GM12801 (cell line): ENCODE data around the gene KIF13A.

ENCODE experiments used
- CTCF ChIP-seq: IDR thresholded peaks from one replicate; pipeline ENCODE4 v1.5.1; 2011; ENCODE audit warnings: control low read depth; ENCODE audit not compliant: insufficient read length; ENCODE audit errors: extremely low read depth

The KIF13A gene

GRCh38 chr6:17780061-17780460 lies 207.4 kb downstream of the KIF13A start:
- TF ChIP-seq CTCF: no peak

- TF ChIP-seq CTCF: no peak
Measured at GRCh38 chr6:17771609-17772008, 215.8 kb downstream of the KIF13A start.

GRCh38 chr6:17768881-17769280 lies 218.6 kb downstream of the KIF13A start:
- no peak for TF ChIP-seq CTCF

- no peak for TF ChIP-seq CTCF
Measured at GRCh38 chr6:17768388-17768787, 219.0 kb downstream of the KIF13A start.

GRCh38 chr6:17762651-17763050 lies 224.8 kb downstream of the KIF13A start:
- TF ChIP-seq CTCF: no peak

GRCh38 chr6:17758119-17758518 lies 229.3 kb downstream of the KIF13A start:
- TF ChIP-seq CTCF: no peak

GRCh38 chr6:17754254-17754653 lies 233.2 kb downstream of the KIF13A start:
- no peak for TF ChIP-seq CTCF

- TF ChIP-seq CTCF: no peak
Measured at GRCh38 chr6:17744019-17744756, 243.2 kb downstream of the KIF13A start.
